ENCODE results near the gene ALOX15B. TPM values are rescaled to one million over a fixed set of nuclear protein-coding genes. Genes with fewer than 3 reads are reported as not detected.

ALOX15B gene
- total and polyA plus RNA-seq, 9 of the 15 experiments (the other 6 are each of a cell fraction or from before 2014, with no cell fraction given): 0.04 TPM; not detected in 8

- TF ChIP-seq BCL6 (CRISPR knock-in tag; IDR thresholded peaks at IDR 0.05) (no peak), HMG20B (CRISPR knock-in tag; IDR thresholded peaks at IDR 0.05) (no peak), ARID1B (IDR thresholded peaks at IDR 0.05) (peak; percentile 51; the same call in 1 of the 2 replicates), MEF2A (IDR thresholded peaks at IDR 0.05; ENCODE audit: control insufficient read depth, low read depth, low read length) (no peak), GATAD2A (IDR thresholded peaks at IDR 0.05) (no peak), KDM4B (IDR thresholded peaks at IDR 0.05; ENCODE audit: borderline replicate concordance in 2 of 2, low read depth in 1 of 2) (no peak), ZNF134 (CRISPR knock-in tag; conservative IDR thresholded peaks at IDR 0.05) (no peak), TCF7L2 (IDR thresholded peaks at IDR 0.05; ENCODE audit: low read depth, low read length) (peak; percentile 62; the same call in 1 of the 2 replicates), ZNF3 (CRISPR knock-in tag; IDR thresholded peaks at IDR 0.05) (no peak), TRIM25 (IDR thresholded peaks at IDR 0.05; ENCODE audit: borderline replicate concordance) (no peak), STAT5A (IDR thresholded peaks at IDR 0.05; ENCODE audit: borderline replicate concordance, low read length) (no peak), MEF2D (tag; conservative IDR thresholded peaks at IDR 0.05; ENCODE audit: low read depth) (no peak), MBD1 (CRISPR knock-in tag; IDR thresholded peaks at IDR 0.05) (no peak), NBN (IDR thresholded peaks at IDR 0.05; ENCODE audit: low read depth) (0 out of 2 replicates have a peak, but pooled peaks have one; percentile 17), ERF (CRISPR knock-in tag; IDR thresholded peaks at IDR 0.05) (no peak), ATF1 (CRISPR knock-in tag; IDR thresholded peaks at IDR 0.05) (no peak), ATF1 (tag; IDR thresholded peaks at IDR 0.05) (0 out of 2 replicates have a peak, but pooled peaks have one; percentile 32), HMBOX1 (IDR thresholded peaks at IDR 0.05) (peak; percentile 78), SOX6 (IDR thresholded peaks at IDR 0.05) (peak; percentile 66), ZNF644 (tag; IDR thresholded peaks at IDR 0.05; ENCODE audit: low read depth) (no peak), ZNF449 (CRISPR knock-in tag; IDR thresholded peaks at IDR 0.05) (no peak), PTBP1 (IDR thresholded peaks at IDR 0.05; ENCODE audit: low read depth, low read length) (no peak), RNF2 (IDR thresholded peaks at IDR 0.05) (no peak)
Measured at GRCh38 chr17:8062807-8063483, 24.1 kb downstream of the ALOX15B start (continued).
